Natural killer cell treated with Interleukin-12 subunit alpha and Interleukin-12 subunit beta and Interleukin-15 and Interleukin-18, amount 100 ng/mL, for 72 hours (primary cell): ENCODE measurements around the gene NID1. TPM values are rescaled to one million over a fixed set of nuclear protein-coding genes. Genes with fewer than 3 reads are reported as not detected.

ENCODE experiments used
- ATAC-seq, 2 donors: fragments of 150-1000 bp; cut with Tn5 transposase in 1 of 2; sonication (Bioruptor Pico), chemical (Tn5 transposase) in 1 of 2; 2 replicates each; pipeline ENCODE4 v1.10.0; 2021
- DNase-seq: peaks from one replicate; pipeline ENCODE4 v3.0.0; 2022; ENCODE audit warnings: low spot score
- H3K27ac Mint-ChIP-seq, 2 donors: 1 replicate in 1 of 2; 2 replicates in 1 of 2; pipeline ENCODE4 v1.8.0; 2022; ENCODE audit warnings: mixed read lengths in 2 of 2, mild to moderate bottlenecking in 1 of 2, moderate library complexity in 1 of 2
- H3K27me3 Mint-ChIP-seq, 2 donors: 1 replicate in 1 of 2; 2 replicates in 1 of 2; pipeline ENCODE4 v1.8.0; 2022; ENCODE audit warnings: mixed read lengths in 2 of 2
- H3K36me3 Mint-ChIP-seq: one replicate; pipeline ENCODE4 v1.8.0; 2022; ENCODE audit warnings: mixed read lengths
- H3K4me1 Mint-ChIP-seq, 2 donors: 1 replicate in 1 of 2; 2 replicates in 1 of 2; pipeline ENCODE4 v1.8.0; 2022; ENCODE audit warnings: low read depth in 2 of 2, mixed read lengths in 2 of 2, mild to moderate bottlenecking in 1 of 2
- H3K4me3 Mint-ChIP-seq: one replicate; pipeline ENCODE4 v1.8.0; 2022; ENCODE audit warnings: mixed read lengths
- H3K9me3 Mint-ChIP-seq: 2 replicates; pipeline ENCODE4 v1.8.0; 2022; ENCODE audit warnings: mixed read lengths
- total RNA-seq, 2 donors: library from RNA; stranded (reverse); gene quantifications; one replicate each; pipeline ENCODE4 v1.2.3, GENCODE V29; 2022

NID1 gene
- total RNA-seq, 2 donors from 2014 or later: not detected

- Mint-ChIP-seq H3K9me3 (peaks cover 3% of the 10 kb centered on the region), H3K4me1 (peaks cover 54 to 58% of the 10 kb centered on the region in 2 donors), H3K36me3 (peaks cover 5% of the 10 kb centered on the region), H3K27me3 (no peaks in the 10 kb centered on the region), H3K4me3 (no peak overlapping the region), H3K27ac (peak overlapping the region; percentile 51 to 99)
- no peak for DNase-seq
- ATAC-seq: no peak
These were observed 122.3 kb downstream of the NID1 start for GRCh38 chr1:235942625-235942934.

DNA sequence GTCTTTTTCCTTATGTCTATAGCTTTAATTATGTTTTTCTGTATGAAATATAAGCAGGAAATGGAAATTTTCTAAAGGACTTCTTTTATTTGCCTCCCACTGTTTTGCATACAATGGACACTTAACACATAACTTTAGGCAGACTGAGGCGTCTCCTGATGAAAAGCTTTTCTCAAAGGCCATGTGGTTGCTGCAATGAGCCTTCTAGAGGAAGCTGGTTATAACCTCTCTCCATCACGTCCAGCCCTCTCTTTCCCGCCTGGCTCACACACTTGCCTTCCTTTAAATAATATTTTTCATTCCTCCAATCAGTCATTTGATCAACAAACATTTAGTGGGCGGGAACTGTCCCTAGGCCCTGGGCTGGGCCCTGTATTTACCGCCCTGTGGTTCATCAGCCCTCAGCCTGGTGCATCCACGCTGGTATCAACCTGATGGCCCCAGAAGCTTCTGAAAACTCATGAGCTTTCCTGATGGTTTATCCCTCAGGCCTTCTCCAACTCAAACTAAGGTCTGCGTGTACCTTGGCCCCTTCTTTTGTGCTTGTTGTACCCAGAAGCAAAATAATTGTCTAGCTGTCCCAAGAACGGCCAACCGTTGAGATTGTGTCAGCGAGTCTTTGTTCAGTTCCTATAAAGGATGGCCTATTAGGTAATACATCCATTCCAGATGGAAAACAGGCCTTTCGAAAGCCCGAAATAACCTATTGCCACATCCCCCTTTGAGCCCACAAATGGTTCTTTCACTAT, 122.8 kb downstream of the NID1 start:
- ATAC-seq: no peak
- H3K27ac Mint-ChIP-seq: peak overlapping the region; percentile 51 to 99
- peaks cover 6% of the 10 kb centered on the region for H3K9me3 Mint-ChIP-seq
- peaks cover 60 to 63% of the 10 kb centered on the region in 2 donors for H3K4me1 Mint-ChIP-seq
- peaks cover 5% of the 10 kb centered on the region for H3K36me3 Mint-ChIP-seq
- no peak for DNase-seq
- H3K4me3 Mint-ChIP-seq: no peak overlapping the region
- no peaks in the 10 kb centered on the region for H3K27me3 Mint-ChIP-seq

DNA sequence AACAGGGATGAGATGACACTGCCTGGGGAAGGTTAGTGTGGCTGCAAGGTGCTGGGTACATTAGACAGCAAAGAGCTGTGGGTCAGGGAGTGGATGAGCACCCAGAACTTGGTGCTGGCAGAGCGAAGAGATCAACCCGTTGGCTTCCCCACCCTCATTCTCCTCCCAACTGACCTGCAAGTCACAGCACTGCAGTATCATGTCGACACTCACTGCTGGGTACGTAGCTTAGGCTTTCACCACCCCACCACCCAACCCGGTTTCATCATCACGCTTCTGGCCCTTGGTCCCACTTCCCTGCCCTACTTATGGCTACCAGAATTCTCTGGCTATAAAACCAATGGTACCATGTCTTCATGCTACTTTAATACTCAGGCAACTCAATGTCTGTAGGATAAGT, 124.6 kb downstream of the NID1 start:
- Mint-ChIP-seq H3K4me3 (peak overlapping the region; percentile 64), H3K36me3 (peaks cover 10% of the 10 kb centered on the region), H3K27ac (peak overlapping the region; percentile 50 to 99), H3K27me3 (no peaks in the 10 kb centered on the region), H3K9me3 (peaks cover 6% of the 10 kb centered on the region), H3K4me1 (peaks cover 60 to 62% of the 10 kb centered on the region in 2 donors)
- ATAC-seq (no peak), DNase-seq (no peak)

DNA sequence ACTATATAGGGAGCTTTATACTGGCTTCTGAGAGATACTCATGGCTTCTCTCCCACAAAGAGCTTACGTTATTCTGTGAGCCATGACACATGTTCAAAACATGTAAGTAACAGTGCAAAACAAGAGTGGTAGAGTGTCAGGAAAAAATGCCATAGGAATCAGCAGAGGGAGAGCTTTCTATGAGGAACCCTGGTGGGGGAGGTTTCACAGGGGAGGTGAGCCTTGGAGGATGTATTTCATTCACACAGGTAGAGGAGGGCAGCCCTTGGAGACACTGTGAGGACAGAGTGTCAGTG, 125.5 kb downstream of the NID1 start:
- Mint-ChIP-seq H3K27ac (peak overlapping the region; percentile 95 to 99), H3K4me3 (peak overlapping the region; percentile 82), H3K4me1 (peaks cover 60 to 62% of the 10 kb centered on the region in 2 donors), H3K36me3 (peaks cover 10% of the 10 kb centered on the region), H3K9me3 (peaks cover 6% of the 10 kb centered on the region), H3K27me3 (no peaks in the 10 kb centered on the region)
- ATAC-seq (no peak), DNase-seq (no peak)

DNA sequence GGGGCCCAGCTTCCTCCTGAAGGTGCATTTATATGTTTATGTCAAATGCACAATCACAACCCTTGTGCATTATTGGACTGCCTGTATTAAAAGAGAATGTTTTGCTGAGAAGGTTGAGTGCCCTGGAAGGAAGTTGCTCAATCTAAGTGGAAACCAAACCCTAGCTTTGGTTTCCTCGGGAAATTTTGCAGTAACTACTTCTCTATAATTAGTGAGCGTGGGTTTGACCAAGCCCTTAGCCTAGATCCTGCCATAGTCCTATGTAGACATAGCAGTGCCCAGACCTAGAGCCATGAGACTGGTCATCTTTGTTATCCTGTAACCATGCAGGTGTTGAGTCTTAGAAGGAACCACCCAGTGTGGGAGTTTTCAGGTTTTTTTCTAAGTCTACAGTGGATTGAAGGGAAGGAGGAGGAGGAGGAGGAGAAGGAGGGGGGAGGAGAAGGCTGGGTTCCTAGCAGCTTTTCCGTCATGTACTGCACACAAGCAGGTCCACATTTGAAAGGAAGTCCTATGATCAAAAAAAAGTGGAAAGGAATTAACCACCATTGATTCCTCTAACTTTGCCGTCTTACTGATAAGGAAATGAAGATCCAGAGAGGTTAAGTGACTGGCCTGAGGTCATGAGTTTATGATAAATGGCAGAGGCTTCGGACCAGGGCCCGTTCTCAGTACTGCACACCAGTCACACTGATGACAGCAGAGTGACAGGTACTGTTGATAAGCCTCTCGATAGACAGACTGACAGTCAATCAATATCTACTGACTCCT, 126.0 kb downstream of the NID1 start:
- Mint-ChIP-seq H3K9me3 (peaks cover 6% of the 10 kb centered on the region), H3K4me3 (peak overlapping the region; percentile 82), H3K27me3 (no peaks in the 10 kb centered on the region), H3K4me1 (peaks cover 63 to 64% of the 10 kb centered on the region in 2 donors), H3K27ac (peak overlapping the region; percentile 95 to 99), H3K36me3 (peaks cover 10% of the 10 kb centered on the region)
- no peak for DNase-seq
- peak; percentile 77 to 82 for ATAC-seq

DNA sequence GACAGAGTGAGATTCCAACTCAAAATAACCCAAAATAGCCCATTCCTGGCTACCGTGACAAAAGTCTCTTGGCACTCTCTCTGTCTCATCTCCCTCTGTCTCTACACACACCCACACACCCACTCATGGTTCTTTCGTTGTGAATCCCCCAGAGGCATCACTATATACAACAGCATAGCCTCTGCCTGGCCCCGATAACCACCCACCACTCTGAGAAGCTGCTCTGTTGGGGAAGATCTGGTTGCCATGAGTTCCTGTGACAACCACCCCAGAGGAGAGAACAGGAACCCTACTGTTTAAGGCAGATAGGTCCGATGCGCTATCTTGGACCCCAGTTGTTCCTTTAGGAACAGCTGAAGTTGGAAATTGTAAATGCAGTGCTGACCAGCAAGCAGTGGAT, 127.8 kb downstream of the NID1 start:
- DNase-seq: peak; percentile 78
- H3K27ac Mint-ChIP-seq: peak overlapping the region; percentile 95 to 99
- no peaks in the 10 kb centered on the region for H3K27me3 Mint-ChIP-seq
- peak overlapping the region; percentile 68 for H3K4me3 Mint-ChIP-seq
- peaks cover 61% of the 10 kb centered on the region in 2 donors for H3K4me1 Mint-ChIP-seq
- peaks cover 6% of the 10 kb centered on the region for H3K9me3 Mint-ChIP-seq
- ATAC-seq: peak; percentile 72 to 90
- peaks cover 10% of the 10 kb centered on the region for H3K36me3 Mint-ChIP-seq

- Mint-ChIP-seq H3K27me3 (no peaks in the 10 kb centered on the region), H3K27ac (peak overlapping the region; percentile 33 to 99), H3K36me3 (peaks cover 7% of the 10 kb centered on the region), H3K9me3 (peaks cover 3% of the 10 kb centered on the region), H3K4me3 (peak overlapping the region; percentile 21), H3K4me1 (peaks cover 55 to 57% of the 10 kb centered on the region in 2 donors)
- no peak for ATAC-seq
- no peak for DNase-seq
These were observed 129.4 kb downstream of the NID1 start for GRCh38 chr1:235935235-235936225.

DNA sequence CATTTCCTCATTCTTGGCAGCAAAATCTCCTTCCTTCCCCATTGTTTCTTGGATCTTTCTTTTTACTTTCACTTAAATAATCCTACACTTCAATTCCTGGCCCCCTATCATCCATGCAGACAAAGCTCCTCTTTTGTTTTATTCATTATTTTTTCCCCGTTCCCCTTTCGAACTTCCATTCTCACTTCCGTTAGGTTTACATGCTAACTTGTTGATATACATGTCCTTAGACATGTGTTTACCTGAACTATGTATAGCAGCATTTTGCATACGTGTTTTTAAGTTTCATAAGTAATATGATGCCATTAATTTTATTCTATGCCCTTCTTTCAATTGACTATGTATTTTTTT, 131.1 kb downstream of the NID1 start:
- no peak overlapping the region for H3K4me3 Mint-ChIP-seq
- ATAC-seq (no peak), DNase-seq (no peak)
- peak overlapping the region in 1 of 2 donors; percentile 46 for H3K27ac Mint-ChIP-seq
- H3K9me3 Mint-ChIP-seq: peaks cover 3% of the 10 kb centered on the region
- H3K4me1 Mint-ChIP-seq: peaks cover 40% of the 10 kb centered on the region in 2 donors
- H3K36me3 Mint-ChIP-seq: peaks cover 5% of the 10 kb centered on the region
- no peaks in the 10 kb centered on the region for H3K27me3 Mint-ChIP-seq

- Mint-ChIP-seq H3K27me3 (no peaks in the 10 kb centered on the region), H3K9me3 (peaks cover 3% of the 10 kb centered on the region), H3K4me1 (peaks cover 35 to 38% of the 10 kb centered on the region in 2 donors), H3K36me3 (peaks cover 5% of the 10 kb centered on the region), H3K27ac (peak overlapping the region in 1 of 2 donors; percentile 60), H3K4me3 (no peak overlapping the region)
- ATAC-seq: peak in 1 of 2 donors; percentile 13
- no peak for DNase-seq
These were observed 131.7 kb downstream of the NID1 start for GRCh38 chr1:235933017-235933765.

- Mint-ChIP-seq H3K9me3 (no peaks in the 10 kb centered on the region), H3K4me1 (peaks cover 29 to 32% of the 10 kb centered on the region in 2 donors), H3K36me3 (peaks cover 5% of the 10 kb centered on the region), H3K4me3 (no peak overlapping the region), H3K27ac (peak overlapping the region in 1 of 2 donors; percentile 60), H3K27me3 (no peaks in the 10 kb centered on the region)
- no peak for ATAC-seq
- DNase-seq: no peak
These were observed 132.8 kb downstream of the NID1 start for GRCh38 chr1:235932090-235932510.

DNA sequence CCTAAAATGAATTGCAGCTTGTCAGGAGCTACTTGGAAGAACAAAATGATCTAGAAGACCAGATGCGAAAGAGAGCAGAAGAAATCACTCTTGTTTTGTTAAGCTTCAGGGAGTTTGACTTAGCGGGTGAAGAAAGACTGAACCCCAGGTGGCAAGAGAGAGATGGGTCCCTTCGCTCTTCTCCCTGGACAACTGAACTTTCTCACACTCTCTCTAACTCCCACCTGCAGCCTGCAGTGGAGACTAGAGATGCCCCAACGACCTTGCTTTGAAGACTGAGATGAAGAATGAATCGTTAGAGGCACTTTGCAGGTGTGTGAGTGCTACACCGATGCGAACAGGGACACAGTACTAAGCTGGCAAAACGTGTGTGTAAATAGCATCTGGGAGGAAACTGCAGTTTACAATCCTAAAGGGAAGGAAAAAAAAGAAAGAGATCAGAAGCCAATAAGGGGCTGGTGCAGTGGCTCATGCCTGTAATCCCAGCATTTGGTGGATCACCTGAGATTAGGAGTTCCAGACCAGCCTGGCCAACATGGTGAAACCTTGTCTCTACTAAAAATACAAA, 133.6 kb downstream of the NID1 start:
- no peaks in the 10 kb centered on the region for H3K9me3 Mint-ChIP-seq
- no peak for DNase-seq
- H3K4me3 Mint-ChIP-seq: no peak overlapping the region
- peaks cover 5% of the 10 kb centered on the region for H3K36me3 Mint-ChIP-seq
- peaks cover 24 to 25% of the 10 kb centered on the region in 2 donors for H3K4me1 Mint-ChIP-seq
- ATAC-seq: no peak
- H3K27me3 Mint-ChIP-seq: no peaks in the 10 kb centered on the region
- H3K27ac Mint-ChIP-seq: no peak overlapping the region

GRCh38 chr1:235930543-235930942, 134.3 kb downstream of the NID1 start:
- no peaks in the 10 kb centered on the region for H3K36me3 Mint-ChIP-seq
- ATAC-seq: no peak
- no peak overlapping the region for H3K4me3 Mint-ChIP-seq
- H3K27ac Mint-ChIP-seq: no peak overlapping the region
- H3K9me3 Mint-ChIP-seq: no peaks in the 10 kb centered on the region
- H3K4me1 Mint-ChIP-seq: peaks cover 17 to 19% of the 10 kb centered on the region in 2 donors
- DNase-seq: no peak
- no peaks in the 10 kb centered on the region for H3K27me3 Mint-ChIP-seq

DNA sequence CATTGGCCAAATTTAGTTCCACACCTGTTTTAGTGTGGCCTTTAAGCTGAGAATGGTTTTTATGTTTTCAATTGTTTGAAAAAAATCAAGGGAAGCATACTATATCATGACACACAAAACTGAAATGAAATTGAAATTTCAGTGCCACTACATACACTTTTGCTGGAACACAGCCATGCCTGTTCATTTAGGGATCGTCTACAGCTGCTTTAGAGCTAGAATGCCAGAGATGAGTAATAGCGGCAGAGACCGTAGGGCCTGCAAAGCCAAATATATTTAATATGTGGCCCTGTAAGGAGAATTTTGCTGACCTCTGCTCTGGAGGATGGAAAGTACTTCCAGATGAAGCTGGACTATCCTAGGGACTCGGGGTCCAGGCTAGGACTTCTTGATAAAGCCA, 135.7 kb downstream of the NID1 start:
- peak overlapping the region in 1 of 2 donors; percentile 30 for H3K27ac Mint-ChIP-seq
- no peak overlapping the region for H3K4me3 Mint-ChIP-seq
- ATAC-seq (peak in 1 of 2 donors; percentile 9), DNase-seq (no peak)
- no peaks in the 10 kb centered on the region for H3K9me3 Mint-ChIP-seq
- peaks cover 17 to 18% of the 10 kb centered on the region in 2 donors for H3K4me1 Mint-ChIP-seq
- no peaks in the 10 kb centered on the region for H3K36me3 Mint-ChIP-seq
- no peaks in the 10 kb centered on the region for H3K27me3 Mint-ChIP-seq
